ENCODE data around the gene ANKRD11.

ANKRD11 gene

GRCh38 chr16:89232107-89232506 is 258.3 kb downstream of the ANKRD11 start:
- no peak for DNase-seq (ENCODE audit: low read depth)

DNA sequence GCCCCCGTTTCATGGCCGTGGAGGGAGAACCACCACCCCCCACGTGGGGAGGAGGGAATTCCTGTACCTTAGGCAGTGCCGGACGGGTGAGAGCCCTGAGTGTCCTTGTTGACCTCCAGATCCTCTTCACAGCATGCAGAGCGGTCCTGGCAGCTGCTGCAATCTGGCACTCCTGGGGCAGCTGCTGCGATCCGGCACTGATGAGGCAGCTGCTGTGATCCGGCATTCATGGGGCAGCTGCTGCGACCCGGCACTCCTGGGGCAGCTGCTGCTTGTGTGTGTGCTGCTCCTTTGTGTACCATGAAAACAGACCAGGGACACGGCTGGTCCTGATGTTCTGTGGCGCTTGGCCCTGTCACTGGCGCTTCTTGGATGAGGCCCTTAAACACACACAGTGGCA is 260.1 kb downstream of the ANKRD11 start:
- no peak for DNase-seq (ENCODE audit: low read depth)

DNA sequence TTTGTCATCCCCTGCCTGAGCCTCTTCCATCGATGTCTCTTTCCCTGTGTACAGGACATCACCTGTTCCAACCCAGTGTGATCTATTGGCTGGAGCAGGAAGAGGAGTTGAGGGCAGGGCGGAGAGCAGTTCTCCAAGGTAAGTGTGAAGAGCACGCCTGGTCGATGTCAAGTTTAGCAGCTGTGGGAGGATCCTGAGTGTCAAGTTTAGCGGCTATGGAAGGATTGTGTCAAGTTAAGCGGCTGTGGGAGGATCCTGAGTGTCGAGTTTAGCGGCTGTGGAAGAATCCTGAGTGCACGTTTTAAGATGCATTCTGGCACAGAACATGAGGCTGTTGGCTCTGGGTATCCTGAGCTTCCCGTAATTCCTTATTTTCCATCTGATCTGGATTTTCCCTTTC is 265.7 kb downstream of the ANKRD11 start:
- no peak for DNase-seq (ENCODE audit: low read depth)

DNA sequence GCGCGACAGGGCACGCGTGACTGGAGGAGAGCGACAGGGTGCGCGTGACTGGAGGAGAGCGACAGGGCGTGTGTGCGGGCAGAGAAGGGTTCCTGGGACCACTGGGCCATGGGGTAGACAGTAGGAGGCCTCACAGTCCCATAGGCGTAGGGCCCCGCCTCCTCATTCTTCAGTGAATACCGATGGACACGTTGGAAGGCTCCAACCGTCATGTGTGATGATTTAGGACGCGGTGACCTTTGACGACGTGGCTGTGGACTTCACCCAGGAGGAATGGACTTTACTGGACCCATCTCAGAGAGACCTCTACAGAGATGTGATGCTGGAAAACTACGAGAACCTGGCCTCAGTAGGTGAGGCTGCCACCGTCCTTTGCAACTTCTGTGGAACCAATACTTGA is 267.4 kb downstream of the ANKRD11 start:
- no peak for DNase-seq (ENCODE audit: low read depth)

GRCh38 chr16:89221604-89222003 is 268.8 kb downstream of the ANKRD11 start:
- DNase-seq (ENCODE audit: low read depth) = no peak

DNA sequence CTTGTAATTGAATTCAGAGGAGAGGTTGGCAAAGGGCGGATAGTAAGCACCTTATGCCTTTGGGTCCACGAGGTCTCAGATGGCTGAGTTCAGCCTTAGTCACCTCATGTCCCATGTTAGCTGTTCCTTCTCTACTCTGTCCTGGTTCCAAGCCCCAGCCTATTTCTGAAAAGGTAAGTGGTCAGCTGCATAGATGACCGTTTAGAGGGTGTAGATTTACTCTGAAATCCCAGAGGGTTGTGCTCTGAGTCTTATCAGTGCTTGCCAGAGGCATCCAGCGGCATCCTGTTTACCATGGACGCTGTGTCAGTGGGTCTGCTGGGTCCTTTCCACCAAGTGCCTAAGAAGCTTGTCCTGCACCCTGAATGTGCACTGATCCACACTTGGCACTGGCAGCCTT is 271.0 kb downstream of the ANKRD11 start:
- no peak for DNase-seq (ENCODE audit: low read depth)
